ENCODE results near the gene RUFY3.
"Not testable (repeated sequence)": the region's sequence is repeated elsewhere in the genome, so short reads cannot be mapped to it uniquely, and the experiment has no call there.

RUFY3 gene

DNA sequence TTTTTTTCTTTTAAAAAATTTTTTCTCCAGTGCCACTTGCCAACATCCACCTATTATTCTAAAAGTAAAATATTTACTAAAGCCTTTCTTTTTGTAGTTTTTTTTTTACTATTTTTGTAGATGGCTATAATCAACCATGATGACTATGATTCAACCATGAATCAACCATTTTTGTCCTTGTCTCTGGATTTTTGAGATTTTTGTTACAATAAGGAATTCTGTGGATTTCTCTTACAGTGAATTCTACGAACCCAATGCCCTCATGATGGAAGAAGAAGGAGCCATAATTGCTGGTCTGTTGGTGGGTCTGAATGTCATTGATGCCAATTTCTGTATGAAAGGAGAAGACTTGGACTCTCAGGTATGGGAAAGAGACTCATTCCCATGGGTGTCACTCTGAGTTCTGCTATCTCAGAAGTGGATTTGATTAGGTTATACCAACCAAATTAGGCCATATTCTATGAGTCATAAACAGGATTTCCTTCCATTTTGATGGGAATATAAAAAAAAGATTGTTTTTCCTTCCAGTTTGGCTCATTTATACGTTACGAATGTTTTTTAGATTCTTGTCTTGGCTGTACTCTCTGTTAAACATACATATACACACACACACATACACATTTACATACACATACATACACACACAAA lies 46.7 kb downstream of the RUFY3 start:
- no peaks in the 10 kb centered on the region for H3K27me3 Mint-ChIP-seq
- no peak overlapping the region for H3K27ac Mint-ChIP-seq
- no peak for ATAC-seq
- no peak overlapping the region for H3K4me3 Mint-ChIP-seq
- no peaks in the 10 kb centered on the region for H3K4me1 Mint-ChIP-seq
- H3K9me3 Mint-ChIP-seq, result no peaks in the 10 kb centered on the region
- peaks cover 69% of the 10 kb centered on the region for H3K36me3 Mint-ChIP-seq

DNA sequence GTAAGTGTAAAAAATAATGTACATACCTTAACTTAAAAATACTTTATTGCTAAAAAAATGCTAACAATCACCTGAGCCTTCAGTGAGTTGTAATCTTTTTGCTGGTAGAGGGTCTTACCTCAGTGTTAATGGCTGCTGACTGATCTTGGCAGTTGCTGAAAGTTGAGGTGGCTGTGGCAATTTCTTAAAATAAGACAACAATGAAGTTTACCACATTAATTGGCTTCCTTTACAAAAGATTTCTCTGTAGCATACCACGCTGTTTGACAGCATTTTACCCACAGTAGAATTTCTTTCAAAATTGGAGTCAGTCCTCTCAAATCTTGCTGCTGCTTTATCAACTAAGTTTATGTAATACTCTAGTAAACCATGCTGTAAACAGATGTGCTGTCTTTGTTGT lies 47.6 kb downstream of the RUFY3 start:
- not testable (repeated sequence) for H3K4me3 Mint-ChIP-seq, H3K27me3 Mint-ChIP-seq, H3K27ac Mint-ChIP-seq, H3K9me3 Mint-ChIP-seq, ATAC-seq, H3K4me1 Mint-ChIP-seq
- H3K36me3 Mint-ChIP-seq, result peaks cover 60% of the 10 kb centered on the region

DNA sequence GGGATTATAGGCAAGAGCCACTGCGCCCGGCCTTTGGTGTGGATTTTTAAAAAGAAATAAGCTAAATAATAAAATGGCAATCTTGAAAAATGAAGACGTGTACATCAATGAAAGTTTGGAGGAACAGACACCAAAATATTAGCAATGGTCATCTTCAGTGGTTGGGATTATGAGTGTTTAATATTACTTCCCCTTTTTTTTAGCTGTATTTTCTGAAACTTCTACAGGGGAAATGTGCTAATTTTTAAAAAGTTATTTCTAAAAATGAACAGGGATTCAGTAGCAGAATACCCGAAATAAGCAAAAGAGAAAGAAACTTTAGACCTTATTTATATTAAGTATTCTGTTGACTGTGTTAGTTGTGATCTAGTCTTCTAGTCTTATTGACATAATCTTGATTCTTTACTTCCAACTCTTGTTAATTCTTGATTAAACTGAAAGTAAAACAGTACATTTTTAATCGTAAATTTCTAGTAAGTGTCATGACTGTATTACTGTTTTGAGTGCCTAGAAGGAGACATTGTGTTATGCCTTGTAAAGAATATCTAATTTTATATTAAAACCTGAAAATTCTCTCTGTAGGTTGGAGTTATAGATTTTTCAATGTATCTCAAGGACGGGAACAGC lies 51.3 kb downstream of the RUFY3 start:
- no peaks in the 10 kb centered on the region for H3K27me3 Mint-ChIP-seq
- peaks cover 25% of the 10 kb centered on the region for H3K36me3 Mint-ChIP-seq
- no peak overlapping the region for H3K4me3 Mint-ChIP-seq
- H3K9me3 Mint-ChIP-seq, result no peaks in the 10 kb centered on the region
- H3K27ac Mint-ChIP-seq, result no peak overlapping the region
- ATAC-seq, result no peak
- no peaks in the 10 kb centered on the region for H3K4me1 Mint-ChIP-seq

DNA sequence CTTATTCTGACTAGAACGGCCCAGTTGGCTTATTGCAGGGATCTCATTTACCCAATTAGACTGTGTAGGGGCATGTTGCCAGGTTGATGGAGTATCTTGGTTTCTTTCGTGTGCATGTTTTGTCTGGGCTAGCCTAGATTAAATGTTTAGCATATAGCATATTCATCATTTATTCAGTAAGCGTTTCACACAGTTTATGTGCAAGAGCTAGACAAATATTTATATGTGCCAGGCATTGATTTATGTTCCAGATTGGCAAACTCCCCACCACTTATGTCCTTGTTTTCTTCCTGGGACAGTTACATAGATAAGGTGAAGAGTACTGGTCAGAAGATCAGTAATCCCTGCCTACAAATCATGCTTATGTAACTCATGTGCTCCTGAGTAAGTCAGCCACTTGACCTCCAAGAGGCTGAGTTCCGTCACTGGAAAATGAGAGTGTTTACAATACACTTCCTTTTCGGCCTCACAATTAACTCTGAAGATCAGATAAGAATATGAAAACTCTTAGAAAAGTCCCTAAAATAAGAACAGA lies 57.2 kb downstream of the RUFY3 start:
- Mint-ChIP-seq H3K27ac (no peak overlapping the region), H3K36me3 (peaks cover 32% of the 10 kb centered on the region), H3K27me3 (no peaks in the 10 kb centered on the region)

DNA sequence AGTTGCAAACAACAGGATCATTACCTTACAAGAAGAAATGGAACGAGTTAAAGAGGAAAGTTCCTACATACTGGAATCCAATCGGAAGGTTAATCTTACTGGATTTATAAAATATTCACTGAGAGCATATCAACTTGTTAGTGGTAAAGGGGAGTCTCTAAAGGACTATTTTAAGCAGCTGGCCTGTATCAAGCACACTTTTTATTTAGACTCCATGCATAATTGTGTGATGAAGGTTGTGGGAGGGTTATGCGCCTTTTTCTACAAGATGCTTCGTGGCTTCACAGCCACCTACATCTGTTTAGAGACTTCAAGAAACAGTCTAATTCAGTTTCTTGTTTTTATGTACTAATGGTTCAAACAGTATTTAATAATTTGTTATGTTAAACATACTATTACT lies 61.3 kb downstream of the RUFY3 start:
- no peaks in the 10 kb centered on the region for H3K4me1 Mint-ChIP-seq
- no peak for ATAC-seq
- H3K36me3 Mint-ChIP-seq, result peaks cover 41% of the 10 kb centered on the region
- H3K27me3 Mint-ChIP-seq, result no peaks in the 10 kb centered on the region
- H3K9me3 Mint-ChIP-seq, result no peaks in the 10 kb centered on the region
- no peak overlapping the region for H3K27ac Mint-ChIP-seq
- no peak overlapping the region for H3K4me3 Mint-ChIP-seq

More for the DNA sequence above, 57.2 kb downstream of the RUFY3 start:
- Mint-ChIP-seq H3K4me3 (no peak overlapping the region), H3K4me1 (no peaks in the 10 kb centered on the region), H3K9me3 (no peaks in the 10 kb centered on the region)
- ATAC-seq, result no peak

DNA sequence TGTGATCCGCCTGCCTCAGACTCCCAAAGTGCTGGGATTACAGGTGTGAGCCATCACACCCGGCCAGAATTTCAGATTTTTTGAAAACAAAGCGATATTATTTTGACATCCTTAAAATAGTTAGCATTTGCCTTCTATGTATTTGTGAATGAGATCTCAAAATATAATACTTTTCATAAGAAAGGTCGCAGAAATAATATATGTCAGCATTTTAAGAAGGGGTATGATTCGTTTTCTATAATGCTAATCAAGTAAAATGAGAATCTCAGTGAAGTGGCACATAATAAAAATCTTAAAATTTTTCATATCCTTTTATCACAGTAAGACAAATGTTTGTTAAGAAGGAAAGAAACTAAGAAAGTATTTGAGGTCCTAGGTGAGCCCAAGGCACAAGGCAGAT lies 65.7 kb downstream of the RUFY3 start:
- no peaks in the 10 kb centered on the region for H3K27me3 Mint-ChIP-seq
- H3K4me3 Mint-ChIP-seq, result no peak overlapping the region
- H3K4me1 Mint-ChIP-seq, result no peaks in the 10 kb centered on the region
- no peak for ATAC-seq
- peaks cover 49% of the 10 kb centered on the region for H3K36me3 Mint-ChIP-seq
- H3K9me3 Mint-ChIP-seq, result no peaks in the 10 kb centered on the region
- no peak overlapping the region for H3K27ac Mint-ChIP-seq

DNA sequence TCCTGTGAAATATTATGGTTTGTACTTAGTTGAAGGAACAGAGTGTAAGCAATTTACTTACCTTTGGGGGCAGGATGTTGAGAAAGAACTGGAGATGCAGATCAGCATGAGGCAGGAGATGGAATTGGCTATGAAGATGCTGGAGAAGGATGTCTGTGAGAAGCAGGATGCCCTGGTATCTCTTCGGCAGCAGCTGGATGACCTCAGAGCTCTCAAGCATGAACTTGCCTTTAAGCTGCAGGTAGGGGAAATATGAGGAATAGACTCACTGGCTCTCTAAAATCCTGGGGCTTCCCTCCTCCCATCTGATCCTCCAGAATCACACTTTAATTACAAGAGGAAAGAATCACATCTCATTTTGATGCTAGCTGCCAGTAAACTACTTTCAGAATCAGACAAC lies 67.0 kb downstream of the RUFY3 start:
- Mint-ChIP-seq H3K9me3 (no peaks in the 10 kb centered on the region), H3K27me3 (no peaks in the 10 kb centered on the region), H3K27ac (no peak overlapping the region), H3K4me1 (no peaks in the 10 kb centered on the region), H3K4me3 (no peak overlapping the region), H3K36me3 (peaks cover 51% of the 10 kb centered on the region)
- ATAC-seq, result no peak

DNA sequence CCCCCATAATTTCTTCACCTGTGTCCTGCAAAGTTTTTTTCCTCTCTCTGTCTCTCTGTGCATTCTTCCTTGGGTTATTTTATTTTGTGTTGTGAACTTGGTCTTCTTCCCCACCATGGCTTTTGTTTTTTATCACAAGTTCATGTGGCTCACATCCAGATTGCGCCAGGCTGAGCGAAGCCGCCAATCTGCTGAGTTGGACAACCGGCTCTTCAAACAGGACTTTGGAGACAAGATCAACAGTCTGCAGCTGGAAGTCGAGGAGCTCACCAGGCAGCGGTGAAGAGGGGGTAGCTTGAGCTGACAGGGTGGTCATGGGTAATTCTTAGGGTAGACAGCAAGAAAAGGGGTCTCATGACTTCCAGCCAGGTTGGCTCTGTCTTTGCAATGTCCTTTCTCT lies 71.9 kb downstream of the RUFY3 start:
- Mint-ChIP-seq H3K27ac (no peak overlapping the region), H3K4me3 (no peak overlapping the region), H3K4me1 (no peaks in the 10 kb centered on the region), H3K36me3 (peaks cover 47% of the 10 kb centered on the region), H3K9me3 (no peaks in the 10 kb centered on the region), H3K27me3 (no peaks in the 10 kb centered on the region)
- ATAC-seq, result no peak

DNA sequence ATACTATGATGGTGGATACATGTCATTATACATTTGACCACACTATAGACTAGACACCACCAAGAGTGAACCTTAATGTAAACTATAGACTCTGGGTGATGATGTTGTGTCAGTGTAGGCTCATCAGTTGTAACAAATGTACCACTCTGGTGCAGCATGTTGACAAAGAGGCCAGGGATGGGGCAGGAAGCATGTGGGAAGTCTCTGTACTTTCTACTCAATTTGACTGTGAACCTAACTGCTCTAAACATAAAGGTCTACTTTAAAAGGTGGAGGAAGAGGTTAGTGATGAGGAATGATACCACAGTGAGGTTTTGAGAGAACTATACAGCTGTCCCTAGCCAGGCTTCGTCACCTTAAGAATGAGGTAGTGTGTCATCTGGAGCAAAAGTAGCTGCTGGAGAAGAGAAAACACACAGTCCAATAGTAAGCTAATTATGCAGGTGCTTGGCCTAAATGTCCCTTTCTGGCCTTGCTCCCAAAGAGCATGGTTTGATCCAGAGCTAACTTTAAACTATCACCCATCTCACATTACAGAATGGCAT lies 79.6 kb downstream of the RUFY3 start:
- no peak overlapping the region for H3K27ac Mint-ChIP-seq
- H3K9me3 Mint-ChIP-seq, result no peaks in the 10 kb centered on the region
- peaks cover 21% of the 10 kb centered on the region for H3K36me3 Mint-ChIP-seq
- no peak overlapping the region for H3K4me3 Mint-ChIP-seq
- ATAC-seq, result no peak
- no peaks in the 10 kb centered on the region for H3K27me3 Mint-ChIP-seq
- no peaks in the 10 kb centered on the region for H3K4me1 Mint-ChIP-seq

DNA sequence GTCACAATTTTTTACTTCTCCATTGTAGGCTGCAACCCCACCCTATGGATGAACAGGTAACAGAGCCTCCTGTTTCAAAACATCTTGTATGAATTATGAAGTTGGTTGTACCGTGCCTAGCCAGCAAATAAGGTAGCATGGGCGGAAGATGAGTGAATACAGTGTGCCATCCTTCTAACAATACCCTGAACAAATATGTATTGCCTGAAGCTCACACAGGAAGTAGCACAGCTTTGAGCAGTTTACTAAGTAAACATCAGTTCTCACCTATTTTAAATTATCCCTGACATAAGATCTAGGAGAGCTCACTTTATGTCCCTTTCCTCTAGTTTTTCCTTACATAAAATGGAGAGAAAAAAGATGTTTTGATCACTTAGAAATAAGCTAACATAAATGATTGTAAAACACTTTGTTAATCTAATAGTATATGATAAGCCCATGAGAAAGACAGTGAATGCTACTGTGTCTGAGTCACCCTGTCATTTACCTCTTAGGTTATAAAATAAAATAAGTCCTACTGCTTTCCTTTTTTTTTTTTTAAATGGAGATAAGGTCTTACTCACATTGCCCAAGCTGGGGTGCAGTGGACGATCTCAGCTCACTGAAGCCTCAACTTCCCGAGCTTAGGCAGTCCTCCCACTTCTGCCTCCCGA lies 81.3 kb downstream of the RUFY3 start:
- no peak for ATAC-seq
- Mint-ChIP-seq H3K27ac (no peak overlapping the region), H3K4me1 (no peaks in the 10 kb centered on the region), H3K27me3 (no peaks in the 10 kb centered on the region), H3K4me3 (no peak overlapping the region), H3K36me3 (peaks cover 28% of the 10 kb centered on the region), H3K9me3 (no peaks in the 10 kb centered on the region)

DNA sequence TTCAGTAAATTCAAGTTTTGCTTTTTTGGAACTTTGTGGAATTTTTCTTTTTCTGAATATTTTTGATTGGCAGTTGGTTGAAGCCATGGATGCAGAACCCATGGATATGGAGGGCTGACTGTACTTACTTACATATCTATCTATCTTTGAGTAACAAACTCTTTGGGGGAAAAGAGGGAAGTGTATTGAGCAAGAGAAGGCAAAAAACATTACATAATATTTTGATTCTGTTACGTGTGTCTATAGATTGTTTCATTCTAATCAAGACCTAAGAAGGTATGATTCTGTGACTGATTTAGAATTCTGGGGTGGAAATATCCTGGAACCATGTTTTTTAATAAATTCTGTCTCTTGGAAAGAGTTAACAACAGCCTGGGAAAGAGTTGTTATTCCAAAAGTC lies 86.4 kb downstream of the RUFY3 start:
- Mint-ChIP-seq H3K27ac (no peak overlapping the region), H3K4me1 (no peaks in the 10 kb centered on the region), H3K27me3 (no peaks in the 10 kb centered on the region), H3K4me3 (no peak overlapping the region), H3K9me3 (no peaks in the 10 kb centered on the region), H3K36me3 (peaks cover 30% of the 10 kb centered on the region)
- no peak for ATAC-seq

DNA sequence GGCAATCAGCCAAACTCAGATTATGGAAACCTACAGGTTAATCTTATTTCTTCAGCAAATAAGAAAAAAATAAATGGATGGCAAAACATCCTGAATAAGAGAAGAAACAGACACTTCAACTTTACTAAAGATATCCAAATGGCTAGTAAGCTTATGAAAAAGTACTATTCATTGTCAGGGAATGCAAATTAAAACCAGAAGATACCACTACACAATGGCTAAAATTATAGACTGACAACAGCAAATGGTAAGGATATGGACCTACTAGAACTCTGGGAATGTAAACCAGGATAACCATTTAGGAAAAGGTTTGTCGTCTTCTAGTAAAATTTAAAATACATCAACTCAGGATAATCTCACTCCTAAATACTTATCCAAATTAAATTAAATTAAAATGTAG lies 93.6 kb downstream of the RUFY3 start:
- H3K27me3 Mint-ChIP-seq, result no peaks in the 10 kb centered on the region
- H3K9me3 Mint-ChIP-seq, result no peaks in the 10 kb centered on the region
- peaks cover 28% of the 10 kb centered on the region for H3K36me3 Mint-ChIP-seq
- H3K27ac Mint-ChIP-seq, result no peak overlapping the region
- no peak overlapping the region for H3K4me3 Mint-ChIP-seq
- peaks cover 11% of the 10 kb centered on the region for H3K4me1 Mint-ChIP-seq
- no peak for ATAC-seq

DNA sequence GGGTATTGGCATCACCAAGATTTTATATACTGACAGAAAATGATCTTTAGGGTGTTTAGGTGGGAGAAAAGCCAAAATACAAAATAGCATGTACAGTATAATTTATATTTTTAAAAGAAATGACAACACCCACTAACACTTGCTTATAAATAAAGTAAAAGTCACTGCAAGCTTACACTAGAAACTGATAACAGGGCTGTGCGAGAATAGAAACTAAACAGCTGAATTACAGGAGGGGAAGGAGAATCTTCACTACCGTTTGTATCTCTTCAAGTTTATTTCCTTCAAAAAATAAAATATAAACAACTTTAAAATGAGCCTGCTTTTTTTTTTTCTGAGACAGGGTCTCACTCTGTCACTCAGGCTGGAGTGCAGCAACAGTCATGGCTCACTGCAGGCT lies 95.1 kb downstream of the RUFY3 start:
- ATAC-seq, result no peak
- Mint-ChIP-seq H3K9me3 (no peaks in the 10 kb centered on the region), H3K27ac (no peak overlapping the region), H3K4me1 (peaks cover 11% of the 10 kb centered on the region), H3K4me3 (no peak overlapping the region), H3K36me3 (peaks cover 33% of the 10 kb centered on the region), H3K27me3 (no peaks in the 10 kb centered on the region)

DNA sequence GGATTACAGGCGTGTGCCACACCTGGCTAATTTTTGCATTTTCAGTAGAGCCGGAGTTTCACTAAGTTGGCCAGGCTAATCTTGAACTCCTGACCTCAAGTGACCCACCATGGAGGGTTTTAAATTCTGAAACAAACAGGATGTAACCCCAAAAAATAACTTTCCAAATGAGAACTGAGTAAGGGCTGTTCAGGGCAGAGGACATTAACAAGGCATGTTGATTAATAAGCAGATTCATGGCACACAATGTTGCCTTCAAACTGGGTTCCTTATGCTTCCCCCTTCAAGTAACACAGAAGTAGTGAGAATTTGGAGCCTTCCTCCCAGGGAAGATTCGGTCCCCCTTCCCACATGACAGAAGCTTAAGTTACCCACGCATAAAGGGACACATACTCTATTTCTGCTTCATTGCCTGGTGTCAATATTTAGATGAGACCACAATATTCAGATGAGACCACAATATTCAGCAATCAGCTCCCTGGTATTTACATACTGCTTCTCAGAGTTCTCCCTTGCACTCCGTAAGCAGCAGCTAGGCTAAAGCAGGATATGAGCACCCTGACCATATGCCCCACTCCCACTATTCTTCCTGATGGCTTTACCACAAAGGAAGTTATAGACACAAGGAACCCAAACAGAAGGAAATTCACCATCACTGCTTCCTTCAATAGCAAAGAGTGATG lies 96.5 kb downstream of the RUFY3 start:
- ATAC-seq, result peak; percentile 55
- peaks cover 47% of the 10 kb centered on the region for H3K36me3 Mint-ChIP-seq

DNA sequence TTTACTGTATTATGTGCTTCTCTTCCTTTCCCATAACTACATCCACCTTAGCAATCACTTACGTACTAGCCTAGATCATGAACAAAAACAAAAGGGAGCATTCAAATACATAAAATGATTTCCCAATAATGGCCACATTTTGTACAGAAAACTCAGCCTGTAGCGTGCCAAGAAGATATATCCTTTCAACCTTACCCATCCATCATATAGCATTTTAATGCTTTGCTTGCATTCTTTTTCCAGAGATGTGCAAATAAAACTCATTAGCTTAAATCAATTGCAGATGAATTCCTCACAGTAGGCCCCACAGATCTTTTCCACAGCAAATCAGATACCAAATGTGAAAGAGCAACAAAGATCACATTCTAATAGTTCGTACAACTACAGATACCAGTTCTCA lies 97.2 kb downstream of the RUFY3 start:
- Mint-ChIP-seq H3K36me3 (peaks cover 51% of the 10 kb centered on the region), H3K4me3 (no peak overlapping the region), H3K27me3 (no peaks in the 10 kb centered on the region), H3K9me3 (no peaks in the 10 kb centered on the region), H3K4me1 (peaks cover 11% of the 10 kb centered on the region), H3K27ac (no peak overlapping the region)
- no peak for ATAC-seq

More for the DNA sequence above, 96.5 kb downstream of the RUFY3 start:
- Mint-ChIP-seq H3K27me3 (no peaks in the 10 kb centered on the region), H3K4me3 (no peak overlapping the region), H3K4me1 (peaks cover 11% of the 10 kb centered on the region), H3K27ac (no peak overlapping the region), H3K9me3 (no peaks in the 10 kb centered on the region)

All from stimulated activated memory B cell treated with anti-CD40 and anti-IgM and Interleukin-4, amounts not matched to agents 10 μg/mL and 1 μg/mL and 100 μg/mL, for 72 hours (primary cell).